Gastroesophageal sphincter (tissue), 4 donors: Measurements from ENCODE around the gene SIGLEC7. TPM values are rescaled to one million over a fixed set of nuclear protein-coding genes. Genes with fewer than 3 reads are reported as not detected.

ENCODE experiments used
- ATAC-seq: fragments of 150-250 bp; one replicate; pipeline ENCODE4 v1.9.1; 2016; ENCODE audit warnings: mild to moderate bottlenecking, moderate library complexity
- H3K27ac ChIP-seq, 4 donors: fragments of 200-600 bp; sonication (generic) in 3 of 4; 1 replicate in 3 of 4; 2 replicates in 1 of 4; pipeline ENCODE4 v1.5.1; 2016 to 2019
- H3K27me3 ChIP-seq: fragments of 200-600 bp; sonication (generic); one replicate; pipeline ENCODE4 v1.5.1; 2019
- H3K36me3 ChIP-seq, 2 donors: fragments of 200-600 bp; sonication (generic); one replicate each; pipeline ENCODE4 v1.5.1; 2019; ENCODE audit warnings: control low read depth in 1 of 2
- H3K4me1 ChIP-seq, 3 donors: fragments of 200-600 bp; sonication (generic); 1 replicate in 2 of 3; 2 replicates in 1 of 3; pipeline ENCODE4 v1.5.1; 2016 to 2019; ENCODE audit warnings: control low read depth in 2 of 3
- H3K4me3 ChIP-seq, 2 donors: fragments of 200-600 bp; sonication (generic); one replicate each; pipeline ENCODE4 v1.5.1; 2019; ENCODE audit warnings: mild to moderate bottlenecking in 1 of 2, moderate library complexity in 1 of 2
- H3K9me3 ChIP-seq, 3 donors: fragments of 200-600 bp; sonication (generic); one replicate each; pipeline ENCODE4 v1.5.1; 2017 to 2019; ENCODE audit warnings: control low read depth in 2 of 3
- EP300 ChIP-seq: sonication (generic); formaldehyde crosslinking; IDR thresholded peaks from one replicate; pipeline ENCODE4 v1.6.1; 2017; ENCODE audit warnings: antibody characterized with exemption, mild to moderate bottlenecking
- POLR2A ChIP-seq, 2 donors: fragments of 450-650 bp; IDR thresholded peaks; one replicate each; pipeline ENCODE4 v1.6.1; 2017; ENCODE audit warnings: antibody characterized with exemption in 2 of 2, mild to moderate bottlenecking in 2 of 2, moderate library complexity in 1 of 2
- POLR2AphosphoS5 ChIP-seq: sonication (generic); formaldehyde crosslinking; IDR thresholded peaks from one replicate; pipeline ENCODE4 v1.6.1; 2017; ENCODE audit warnings: antibody characterized with exemption
- WGBS, 2 donors: methylation state at CpG; one replicate each; pipeline ENCODE4 v1.1.5; 2018; ENCODE audit warnings: low coverage in 1 of 2; 5-methylcytosine and 5-hydroxymethylcytosine counted together
- total RNA-seq, 4 donors: library from RNA; depleted of rRNA; stranded (reverse); fragments of >200 nt; gene quantifications; one replicate each; pipeline ENCODE4 v1.1.0, GENCODE V29; 2016
- TF ChIP-seq, protein P1 (sequence below), 4 experiments: fragments of 200-600 bp in 2 of 4; fragments of 450-650 bp in 2 of 4; sonication (generic) in 1 of 4; IDR thresholded peaks; one replicate each; pipeline ENCODE4 v1.5.1; 2017 to 2019; ENCODE audit warnings: antibody characterized with exemption in 4 of 4, mild to moderate bottlenecking in 2 of 4, moderate library complexity in 2 of 4

SIGLEC7 gene
- total RNA-seq, 4 donors from 2014 or later: 0.46 to 4.4 (median 2.8) TPM; not detected in 1

DNA sequence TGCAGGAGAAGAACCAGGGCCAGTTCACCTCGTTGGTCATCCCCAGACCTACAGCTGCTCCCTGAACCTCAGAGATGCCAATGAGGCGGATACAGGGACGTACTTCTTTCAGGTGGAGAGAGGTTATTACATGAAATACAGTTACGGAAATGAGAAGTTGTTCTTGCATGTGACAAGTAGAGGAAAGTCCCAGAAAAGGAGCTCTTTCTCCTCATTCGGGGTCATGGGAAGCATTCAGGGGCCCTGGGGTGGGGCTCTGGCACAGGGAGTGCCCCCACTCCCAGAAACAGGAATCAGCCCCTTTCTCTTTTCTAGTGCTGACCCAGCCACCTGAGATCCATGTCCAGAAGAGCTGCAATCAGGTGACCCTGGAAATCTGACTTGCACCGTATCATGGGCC is 21.9 kb upstream of the SIGLEC7 start:
- Histone ChIP-seq H3K36me3 (no peaks in the 10 kb centered on the region), H3K27ac (no peak overlapping the region), H3K27me3 (peaks cover 58% of the 10 kb centered on the region), H3K4me1 (no peaks in the 10 kb centered on the region), H3K4me3 (no peak overlapping the region), H3K9me3 (no peaks in the 10 kb centered on the region)
- WGBS, 2 donors: 70 to 84% methylated on average over 3 to 5 of the region's 6 CpGs
- ATAC-seq: no peak
- TF ChIP-seq POLR2AphosphoS5 (no peak), POLR2A (IDR thresholded peaks at IDR 0.05) (no peak), EP300 (no peak)
- TF ChIP-seq, protein P1, sequence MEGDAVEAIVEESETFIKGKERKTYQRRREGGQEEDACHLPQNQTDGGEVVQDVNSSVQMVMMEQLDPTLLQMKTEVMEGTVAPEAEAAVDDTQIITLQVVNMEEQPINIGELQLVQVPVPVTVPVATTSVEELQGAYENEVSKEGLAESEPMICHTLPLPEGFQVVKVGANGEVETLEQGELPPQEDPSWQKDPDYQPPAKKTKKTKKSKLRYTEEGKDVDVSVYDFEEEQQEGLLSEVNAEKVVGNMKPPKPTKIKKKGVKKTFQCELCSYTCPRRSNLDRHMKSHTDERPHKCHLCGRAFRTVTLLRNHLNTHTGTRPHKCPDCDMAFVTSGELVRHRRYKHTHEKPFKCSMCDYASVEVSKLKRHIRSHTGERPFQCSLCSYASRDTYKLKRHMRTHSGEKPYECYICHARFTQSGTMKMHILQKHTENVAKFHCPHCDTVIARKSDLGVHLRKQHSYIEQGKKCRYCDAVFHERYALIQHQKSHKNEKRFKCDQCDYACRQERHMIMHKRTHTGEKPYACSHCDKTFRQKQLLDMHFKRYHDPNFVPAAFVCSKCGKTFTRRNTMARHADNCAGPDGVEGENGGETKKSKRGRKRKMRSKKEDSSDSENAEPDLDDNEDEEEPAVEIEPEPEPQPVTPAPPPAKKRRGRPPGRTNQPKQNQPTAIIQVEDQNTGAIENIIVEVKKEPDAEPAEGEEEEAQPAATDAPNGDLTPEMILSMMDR (IDR thresholded peaks at IDR 0.05): no peak

DNA sequence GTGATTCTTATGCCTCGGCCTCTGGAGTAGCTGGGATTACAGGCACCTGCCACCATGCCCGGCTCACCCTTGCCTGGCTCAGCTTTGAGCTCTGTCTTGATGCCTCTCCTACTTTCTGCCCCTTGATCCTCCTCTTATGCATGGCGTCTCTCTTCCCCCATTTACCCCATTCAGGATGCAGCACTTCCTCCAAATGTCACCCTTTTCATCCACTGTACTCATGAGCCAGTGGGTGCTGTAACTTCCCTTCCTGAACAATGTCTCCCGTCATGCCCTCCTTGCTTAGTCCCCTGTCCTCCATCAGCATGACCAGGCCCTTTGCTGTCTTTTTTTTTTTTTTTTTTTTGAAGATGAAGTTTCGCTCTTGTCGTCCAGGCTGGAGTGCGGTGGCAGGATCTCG is 20.8 kb upstream of the SIGLEC7 start:
- H3K27me3 ChIP-seq: peaks cover 58% of the 10 kb centered on the region

DNA sequence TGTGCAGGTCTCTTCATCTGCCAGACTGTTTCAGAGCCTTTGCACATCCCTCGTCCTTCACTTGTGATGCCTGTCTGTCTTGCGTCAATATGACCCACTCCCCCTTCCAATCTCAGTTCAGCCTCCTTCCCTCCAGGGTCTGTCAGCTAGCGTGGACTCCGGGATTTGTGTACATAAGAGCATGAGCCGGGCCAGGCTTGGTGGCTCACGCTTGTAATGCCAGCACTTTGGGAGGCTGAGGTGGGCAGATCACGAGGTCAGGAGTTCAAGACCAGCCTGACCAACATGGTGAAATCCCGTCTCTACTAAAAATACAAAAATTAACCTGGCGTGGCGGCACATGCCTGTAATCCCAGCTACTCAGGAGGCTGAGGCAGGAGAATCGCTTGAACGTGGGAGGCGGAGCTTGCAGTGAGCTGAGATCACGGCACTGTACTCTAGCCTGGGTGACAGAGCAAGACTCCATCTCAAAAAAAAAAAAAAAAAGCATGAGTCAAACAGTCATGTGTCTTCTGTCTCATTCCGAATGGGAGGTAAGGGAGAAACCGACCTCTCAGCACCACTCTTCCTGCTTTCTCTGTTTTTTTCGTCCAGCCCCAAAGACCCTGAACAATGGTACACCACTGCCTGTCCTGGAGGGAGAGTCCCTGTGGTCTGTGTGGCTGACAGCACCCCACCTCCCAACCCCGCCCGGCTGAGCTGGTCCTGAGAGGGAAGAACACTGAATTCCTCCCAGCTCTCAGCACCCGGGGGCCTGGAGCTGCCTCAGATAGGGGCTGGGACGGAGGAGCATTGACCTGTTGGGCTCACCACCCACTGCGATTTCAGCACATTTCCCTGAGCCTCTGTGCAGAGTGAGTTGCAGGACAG is 19.8 kb upstream of the SIGLEC7 start:
- WGBS, 2 donors: 59 to 64% methylated on average over 5 to 9 of the region's 22 CpGs
- no peaks in the 10 kb centered on the region for H3K9me3 ChIP-seq
- peak overlapping the region in 1 of 4 donors; percentile 52 for H3K27ac ChIP-seq
- no peaks in the 10 kb centered on the region for H3K4me1 ChIP-seq
- H3K36me3 ChIP-seq: no peaks in the 10 kb centered on the region
- H3K4me3 ChIP-seq: peak overlapping the region in 1 of 2 donors; percentile 0
- TF ChIP-seq, protein P1 (IDR thresholded peaks at IDR 0.05): no peak
- TF ChIP-seq EP300 (no peak), POLR2AphosphoS5 (no peak), POLR2A (IDR thresholded peaks at IDR 0.05) (no peak)
- H3K27me3 ChIP-seq: peaks cover 56% of the 10 kb centered on the region
- ATAC-seq: no peak

More for the DNA sequence above, 20.8 kb upstream of the SIGLEC7 start:
- no peaks in the 10 kb centered on the region for H3K36me3 ChIP-seq
- WGBS, 2 donors: 86 to 93% methylated on average over 3 to 8 of the region's 8 CpGs
- H3K9me3 ChIP-seq: no peaks in the 10 kb centered on the region
- no peak overlapping the region for H3K4me3 ChIP-seq
- no peaks in the 10 kb centered on the region for H3K4me1 ChIP-seq
- no peak overlapping the region for H3K27ac ChIP-seq
- ATAC-seq: no peak
- TF ChIP-seq EP300: no peak
- TF ChIP-seq, protein P1 (IDR thresholded peaks at IDR 0.05): no peak
- TF ChIP-seq POLR2A (IDR thresholded peaks at IDR 0.05): no peak

DNA sequence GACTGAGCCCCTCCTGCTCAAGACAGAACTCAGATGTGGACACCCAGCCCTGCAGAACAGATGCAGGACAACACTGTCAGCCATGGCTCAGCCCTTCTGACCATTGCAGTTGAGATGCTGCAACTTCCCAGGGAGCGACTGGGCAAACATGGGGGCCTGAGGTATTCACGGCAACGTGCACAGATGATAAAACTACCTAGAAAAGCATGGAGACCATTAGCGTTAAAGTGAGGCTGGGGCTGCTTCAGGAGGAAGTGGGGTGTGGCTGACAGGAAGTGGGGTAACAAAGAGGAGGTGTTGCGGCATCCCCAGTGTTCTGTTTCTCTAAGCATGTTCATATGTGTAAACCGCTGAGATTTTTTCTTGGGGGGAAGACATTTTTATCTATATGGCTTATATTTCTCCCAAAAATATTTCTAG is 18.7 kb upstream of the SIGLEC7 start:
- Histone ChIP-seq H3K4me3 (no peak overlapping the region), H3K27me3 (peaks cover 47% of the 10 kb centered on the region), H3K4me1 (no peaks in the 10 kb centered on the region), H3K9me3 (no peaks in the 10 kb centered on the region), H3K36me3 (no peaks in the 10 kb centered on the region), H3K27ac (peak overlapping the region in 1 of 4 donors; percentile 52)
- ATAC-seq: no peak
- TF ChIP-seq, protein P1 (IDR thresholded peaks at IDR 0.05): no peak
- TF ChIP-seq POLR2AphosphoS5: no peak
- TF ChIP-seq POLR2A (IDR thresholded peaks at IDR 0.05): no peak
- no peak for TF ChIP-seq EP300
- 66 to 83% methylated on average over 3 to 6 of the region's 6 CpGs for WGBS, 2 donors

DNA sequence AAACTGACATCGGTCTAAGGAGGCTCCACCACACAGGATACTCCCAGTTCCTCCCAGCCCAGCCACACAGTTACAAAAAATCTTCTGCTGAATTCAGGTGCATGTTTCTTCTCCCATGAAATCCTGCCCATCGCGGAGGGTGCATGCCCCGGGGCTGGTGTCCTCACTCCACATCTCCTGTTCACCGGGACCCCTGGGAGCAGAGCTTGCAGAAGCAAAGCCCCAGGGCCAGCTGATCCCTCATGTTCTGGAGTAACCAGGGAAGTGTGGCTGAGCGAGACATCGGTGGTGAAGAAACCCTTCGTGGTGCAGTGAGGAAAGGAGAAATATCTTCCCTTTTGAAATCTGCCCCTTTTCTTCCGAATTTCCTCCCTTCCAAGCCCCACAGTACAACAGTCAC is 18.3 kb upstream of the SIGLEC7 start:
- no peak for ATAC-seq
- H3K4me3 ChIP-seq: no peak overlapping the region
- H3K9me3 ChIP-seq: no peaks in the 10 kb centered on the region
- no peaks in the 10 kb centered on the region for H3K4me1 ChIP-seq
- TF ChIP-seq, protein P1 (IDR thresholded peaks at IDR 0.05): no peak
- TF ChIP-seq POLR2AphosphoS5 (no peak), EP300 (no peak), POLR2A (IDR thresholded peaks at IDR 0.05) (no peak)
- no peaks in the 10 kb centered on the region for H3K36me3 ChIP-seq
- 55 to 62% methylated on average over 2 to 5 of the region's 9 CpGs for WGBS, 2 donors
- peaks cover 47% of the 10 kb centered on the region for H3K27me3 ChIP-seq
- H3K27ac ChIP-seq: peak overlapping the region in 2 of 4 donors; percentile 29 to 62
